Measurements from ENCODE around the gene CROCC2.

The CROCC2 gene

DNA sequence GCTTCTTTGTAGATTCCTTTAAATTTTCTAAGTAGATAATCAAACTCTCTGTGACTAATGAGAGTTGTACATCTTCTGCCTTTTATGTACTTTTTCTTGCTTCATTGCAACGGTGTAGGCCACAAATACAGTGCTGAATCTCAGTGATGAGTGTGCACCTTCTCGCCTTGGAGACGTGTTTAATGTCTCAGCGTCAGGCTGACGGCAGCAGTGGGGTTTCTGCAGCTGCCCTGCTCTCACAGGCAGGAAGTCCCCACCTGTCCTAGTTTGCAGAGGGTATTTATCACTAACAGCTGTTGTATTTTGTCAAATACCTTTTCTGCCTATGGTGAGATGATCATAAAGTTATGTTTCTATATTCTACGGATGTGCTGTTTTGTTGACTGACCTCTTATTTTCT lies 24.2 kb upstream of the CROCC2 start:
- TF ChIP-seq EZH2 (IDR thresholded peaks at IDR 0.05; ENCODE audit: borderline replicate concordance, low read length) = no peak
- no peak for TF ChIP-seq CTCF (IDR thresholded peaks at IDR 0.05; ENCODE audit: low read length)
- H3K4me2 ChIP-seq (ENCODE audit: low read length) = no peak overlapping the region
- no peak overlapping the region for H3K4me3 ChIP-seq (ENCODE audit: low read depth, low read length, poor library complexity, severe bottlenecking)
- H3F3A ChIP-seq (ENCODE audit: insufficient read depth, low read length) = no peaks in the 10 kb centered on the region
- no peaks in the 10 kb centered on the region for H3K9me2 ChIP-seq (ENCODE audit: low read depth, low read length)
- H4K20me1 ChIP-seq (ENCODE audit: insufficient read depth, low read length) = no peaks in the 10 kb centered on the region
- no peak overlapping the region for H3K9ac ChIP-seq (ENCODE audit: low read length)
- no peaks in the 10 kb centered on the region for H3K79me2 ChIP-seq (ENCODE audit: insufficient read depth, low read length)
- H2AFZ ChIP-seq (ENCODE audit: low read length) = no peak overlapping the region
- H3K36me3 ChIP-seq (ENCODE audit: insufficient read depth, low read length) = no peaks in the 10 kb centered on the region
- H3K9me3 ChIP-seq (ENCODE audit: low read length) = no peaks in the 10 kb centered on the region
- no peak overlapping the region for H3K27ac ChIP-seq (ENCODE audit: low read depth, low read length, poor library complexity, severe bottlenecking)
- no peaks in the 10 kb centered on the region for H3K4me1 ChIP-seq (ENCODE audit: insufficient read depth, low read length, severe bottlenecking)
- 0 out of 2 replicates have a peak, but pooled peaks cover 4% of the 10 kb centered on the region for H3K27me3 ChIP-seq (ENCODE audit: insufficient read depth, low read length)

DNA sequence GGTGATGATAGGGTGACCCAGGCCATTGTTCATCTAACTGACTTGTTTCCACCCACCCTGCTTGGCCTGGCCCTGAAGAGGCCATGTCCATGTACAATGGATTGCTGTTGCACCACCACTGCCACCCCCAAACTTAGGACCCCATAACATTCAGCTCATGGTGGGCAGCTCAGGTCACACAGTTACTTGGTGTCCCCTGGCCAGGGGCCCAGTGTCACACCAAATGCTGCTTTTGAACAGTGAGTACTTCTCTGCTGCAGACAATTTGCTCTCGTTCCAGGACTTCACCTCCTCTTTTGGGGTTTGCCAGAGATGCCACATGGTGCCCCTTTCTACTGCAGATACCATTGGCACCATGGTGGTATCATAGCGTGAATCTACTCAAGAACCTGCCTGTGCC lies 21.9 kb upstream of the CROCC2 start:
- H3F3A ChIP-seq (ENCODE audit: insufficient read depth, low read length) = no peaks in the 10 kb centered on the region
- no peak overlapping the region for H3K4me3 ChIP-seq (ENCODE audit: low read depth, low read length, poor library complexity, severe bottlenecking)
- no peaks in the 10 kb centered on the region for H3K79me2 ChIP-seq (ENCODE audit: insufficient read depth, low read length)
- 0 out of 2 replicates have a peak, but pooled peaks cover 4% of the 10 kb centered on the region for H3K27me3 ChIP-seq (ENCODE audit: insufficient read depth, low read length)
- no peaks in the 10 kb centered on the region for H4K20me1 ChIP-seq (ENCODE audit: insufficient read depth, low read length)
- no peak overlapping the region for H3K9ac ChIP-seq (ENCODE audit: low read length)
- H2AFZ ChIP-seq (ENCODE audit: low read length) = no peak overlapping the region
- H3K9me3 ChIP-seq (ENCODE audit: low read length) = no peaks in the 10 kb centered on the region
- H3K4me1 ChIP-seq (ENCODE audit: insufficient read depth, low read length, severe bottlenecking) = no peaks in the 10 kb centered on the region
- no peak overlapping the region for H3K4me2 ChIP-seq (ENCODE audit: low read length)
- no peaks in the 10 kb centered on the region for H3K9me2 ChIP-seq (ENCODE audit: low read depth, low read length)
- no peak overlapping the region for H3K27ac ChIP-seq (ENCODE audit: low read depth, low read length, poor library complexity, severe bottlenecking)
- no peaks in the 10 kb centered on the region for H3K36me3 ChIP-seq (ENCODE audit: insufficient read depth, low read length)
- no peak for TF ChIP-seq CTCF (IDR thresholded peaks at IDR 0.05; ENCODE audit: low read length)
- TF ChIP-seq EZH2 (IDR thresholded peaks at IDR 0.05; ENCODE audit: borderline replicate concordance, low read length) = no peak

DNA sequence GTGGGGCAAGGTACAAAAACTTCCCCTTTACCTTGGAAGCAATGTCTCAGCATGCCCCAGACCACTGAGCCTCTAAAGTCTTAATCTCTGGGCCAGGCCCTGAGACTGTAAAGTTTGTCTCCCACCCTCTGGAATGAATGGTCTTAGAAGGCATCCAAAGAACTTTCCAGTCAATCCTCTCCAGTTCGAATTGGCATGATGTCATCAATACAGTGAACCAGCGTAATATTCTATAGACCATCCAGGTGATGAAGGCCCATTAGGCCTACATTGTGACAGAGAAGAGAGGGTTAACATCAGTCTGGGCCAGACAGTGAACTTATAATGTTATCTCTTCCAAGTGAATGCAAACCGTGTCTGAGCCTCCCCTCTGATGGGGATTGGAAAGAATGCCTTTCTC lies 21.4 kb upstream of the CROCC2 start:
- no peaks in the 10 kb centered on the region for H3K9me2 ChIP-seq (ENCODE audit: low read depth, low read length)
- H3K79me2 ChIP-seq (ENCODE audit: insufficient read depth, low read length) = no peaks in the 10 kb centered on the region
- no peaks in the 10 kb centered on the region for H3K9me3 ChIP-seq (ENCODE audit: low read length)
- no peak overlapping the region for H3K4me2 ChIP-seq (ENCODE audit: low read length)
- H3K4me1 ChIP-seq (ENCODE audit: insufficient read depth, low read length, severe bottlenecking) = no peaks in the 10 kb centered on the region
- no peak overlapping the region for H3K4me3 ChIP-seq (ENCODE audit: low read depth, low read length, poor library complexity, severe bottlenecking)
- no peak for TF ChIP-seq EZH2 (IDR thresholded peaks at IDR 0.05; ENCODE audit: borderline replicate concordance, low read length)
- TF ChIP-seq CTCF (IDR thresholded peaks at IDR 0.05; ENCODE audit: low read length) = no peak
- H3K27me3 ChIP-seq (ENCODE audit: insufficient read depth, low read length) = 0 out of 2 replicates have a peak, but pooled peaks cover 4% of the 10 kb centered on the region
- no peak overlapping the region for H3K9ac ChIP-seq (ENCODE audit: low read length)
- H3F3A ChIP-seq (ENCODE audit: insufficient read depth, low read length) = no peaks in the 10 kb centered on the region
- H2AFZ ChIP-seq (ENCODE audit: low read length) = no peak overlapping the region
- no peak overlapping the region for H3K27ac ChIP-seq (ENCODE audit: low read depth, low read length, poor library complexity, severe bottlenecking)
- no peaks in the 10 kb centered on the region for H3K36me3 ChIP-seq (ENCODE audit: insufficient read depth, low read length)
- H4K20me1 ChIP-seq (ENCODE audit: insufficient read depth, low read length) = no peaks in the 10 kb centered on the region
